Suprapubic skin (tissue), 3 donors: ENCODE measurements around the gene GNAZ.

Source experiments
- CTCF ChIP-seq, 2 donors: fragments of 200-600 bp in 1 of 2; fragments of 450-650 bp in 1 of 2; sonication (generic) in 1 of 2; IDR thresholded peaks; one replicate each; pipeline ENCODE4 v1.5.1; 2016 to 2019; ENCODE audit warnings: antibody characterized with exemption in 2 of 2, mild to moderate bottlenecking in 1 of 2, moderate library complexity in 1 of 2
- EP300 ChIP-seq: sonication (generic); formaldehyde crosslinking; IDR thresholded peaks from one replicate; pipeline ENCODE4 v1.6.1; 2017; ENCODE audit warnings: antibody characterized with exemption
- POLR2A ChIP-seq, 2 donors: fragments of 450-650 bp; IDR thresholded peaks; one replicate each; pipeline ENCODE4 v1.6.1; 2017; ENCODE audit warnings: antibody characterized with exemption in 2 of 2, mild to moderate bottlenecking in 2 of 2, moderate library complexity in 2 of 2

- TF ChIP-seq POLR2A (IDR thresholded peaks at IDR 0.05) (no peak), CTCF (IDR thresholded peaks at IDR 0.05) (no peak), EP300 (no peak)
Measured at GRCh38 chr22:23115369-23115768, 45.0 kb downstream of the GNAZ start.
